Amniotic epithelial cell (primary cell): ENCODE measurements around the gene HMSD.
"Not testable (repeated sequence)": the region's sequence is repeated elsewhere in the genome, so short reads cannot be mapped to it uniquely, and the experiment has no call there.

Experiments
- DNase-seq: peaks from one replicate; pipeline ENCODE4 v3.0.0-alpha.2; 2010; ENCODE audit warnings: low read depth

Gene HMSD

GRCh38 chr18:63949068-63949737 is at the start of gene HMSD:
Gene HMSD, plus strand, starts transcription at chr18:63949301. Its CDS starts 4,155 bp downstream, at chr18:63953456.
- DNase-seq, result peak; percentile 38

GRCh38 chr18:63903851-63904570 is 45.1 kb upstream of the HMSD start:
- DNase-seq, result no peak

GRCh38 chr18:63904694-63905093 is 44.4 kb upstream of the HMSD start:
- DNase-seq, result no peak

- no peak for DNase-seq
Measured at GRCh38 chr18:63905361-63905760, 43.7 kb upstream of the HMSD start.

- DNase-seq, result no peak
Measured at GRCh38 chr18:63906056-63906455, 43.0 kb upstream of the HMSD start.

GRCh38 chr18:63907664-63908063 is 41.4 kb upstream of the HMSD start, which contains the start of gene SERPINB10:
Gene SERPINB10, plus strand, starts transcription at chr18:63907958. Its CDS starts 7,553 bp downstream, at chr18:63915511.
- DNase-seq, result no peak

- no peak for DNase-seq
Measured at GRCh38 chr18:63908858-63909257, 40.2 kb upstream of the HMSD start.

GRCh38 chr18:63909870-63910269 is 39.2 kb upstream of the HMSD start:
- no peak for DNase-seq

- peak; percentile 62 for DNase-seq
Measured at GRCh38 chr18:63917817-63918216, 31.3 kb upstream of the HMSD start.

GRCh38 chr18:63922049-63922448 is 27.1 kb upstream of the HMSD start:
- DNase-seq, result no peak

- peak; percentile 79 for DNase-seq
Measured at GRCh38 chr18:63924551-63924950, 24.6 kb upstream of the HMSD start.

GRCh38 chr18:63928331-63928730 is 20.8 kb upstream of the HMSD start:
- DNase-seq, result no peak

- not testable (repeated sequence) for DNase-seq
Measured at GRCh38 chr18:63929369-63929768, 19.7 kb upstream of the HMSD start.

- no peak for DNase-seq
Measured at GRCh38 chr18:63930773-63931354, 18.2 kb upstream of the HMSD start.

GRCh38 chr18:63936156-63936931 is 12.8 kb upstream of the HMSD start:
- peak; percentile 67 for DNase-seq

GRCh38 chr18:63936932-63937393 is 12.1 kb upstream of the HMSD start:
- DNase-seq, result no peak

- DNase-seq, result no peak
Measured at GRCh38 chr18:63940008-63940407, 9.1 kb upstream of the HMSD start.

GRCh38 chr18:63940543-63941050 is 8.5 kb upstream of the HMSD start:
- DNase-seq, result not testable (repeated sequence)

GRCh38 chr18:63947051-63947790 is 1.9 kb upstream of the HMSD start:
- DNase-seq, result no peak

GRCh38 chr18:63951302-63951705 is 2.2 kb downstream of the HMSD start:
- DNase-seq, result peak; percentile 56

GRCh38 chr18:63953811-63954210 is 4.7 kb downstream of the HMSD start:
- DNase-seq, result no peak
